ENCODE results near the gene ZNF248. TPM values are rescaled to one million over a fixed set of nuclear protein-coding genes. Genes with fewer than 3 reads are reported as not detected.
"Not testable (repeated sequence)": the region's sequence is repeated elsewhere in the genome, so short reads cannot be mapped to it uniquely, and the experiment has no call there.

ZNF248 gene
- total RNA-seq, 4 donors from 2014 or later = 4.7 to 17.2 (median 8.3) TPM

GRCh38 chr10:37752334-37752875 lies 105.0 kb downstream of the ZNF248 start:
- no peak for TF ChIP-seq CTCF (IDR thresholded peaks at IDR 0.05)
- ATAC-seq (ENCODE audit: low FRiP score) (no peak), DNase-seq (ENCODE audit: low spot score) (no peak)

GRCh38 chr10:37748170-37748569 lies 109.2 kb downstream of the ZNF248 start:
- no peak for TF ChIP-seq CTCF (IDR thresholded peaks at IDR 0.05)

GRCh38 chr10:37747081-37747480 lies 110.3 kb downstream of the ZNF248 start:
- DNase-seq (ENCODE audit: low spot score) = no peak
- no peak for TF ChIP-seq CTCF (IDR thresholded peaks at IDR 0.05)
- ATAC-seq (ENCODE audit: low FRiP score) = no peak

More at GRCh38 chr10:37748170-37748569, 109.2 kb downstream of the ZNF248 start:
- DNase-seq (ENCODE audit: low spot score) = no peak
- ATAC-seq (ENCODE audit: low FRiP score) = no peak

- DNase-seq (ENCODE audit: low spot score) (no peak), ATAC-seq (ENCODE audit: low FRiP score) (no peak)
- TF ChIP-seq CTCF (IDR thresholded peaks at IDR 0.05) = no peak
These were observed 115.6 kb downstream of the ZNF248 start for GRCh38 chr10:37741831-37742230.

GRCh38 chr10:37739181-37739580 lies 118.2 kb downstream of the ZNF248 start:
- ATAC-seq (ENCODE audit: low FRiP score) (no peak), DNase-seq (ENCODE audit: low spot score) (no peak)
- no peak for TF ChIP-seq CTCF (IDR thresholded peaks at IDR 0.05)

GRCh38 chr10:37738241-37738640 lies 119.2 kb downstream of the ZNF248 start:
- not testable (repeated sequence) for DNase-seq (ENCODE audit: low spot score); ATAC-seq (ENCODE audit: low FRiP score)

GRCh38 chr10:37737336-37737735 lies 120.1 kb downstream of the ZNF248 start:
- ATAC-seq (ENCODE audit: low FRiP score) (no peak), DNase-seq (ENCODE audit: low spot score) (no peak)
- TF ChIP-seq CTCF (IDR thresholded peaks at IDR 0.05) = no peak

Data from omental fat pad (tissue), 4 donors.